H54 (cell line): Measurements from ENCODE around the gene RBM17.
"Not testable (repeated sequence)": the region's sequence is repeated elsewhere in the genome, so short reads cannot be mapped to it uniquely, and the experiment has no call there.

Source experiments
- DNase-seq: peaks from one replicate; pipeline ENCODE4 v3.0.0; 2011; ENCODE audit warnings: low spot score, mixed read lengths; ENCODE audit not compliant: insufficient read length
- FAIRE-seq: peaks from 3 replicates; lab custom pipeline; 2011; peaks lifted over from hg19 to GRCh38; lab: Jason Lieb, UNC
- POLR2A ChIP-seq: IDR thresholded peaks from 2 replicates; pipeline ENCODE4 v1.6.1; 2011; ENCODE audit warnings: low read depth, mild to moderate bottlenecking, low read length

RBM17 gene

GRCh38 chr10:6088721-6089333, at the start of gene RBM17:
RBM17 (plus strand) TSS chr10:6089034; CDS start chr10:6097066, 8,032 bp downstream.
- FAIRE-seq (peak; percentile 36), DNase-seq (peak; percentile 70)
- peak; percentile 66 for TF ChIP-seq POLR2A

DNA sequence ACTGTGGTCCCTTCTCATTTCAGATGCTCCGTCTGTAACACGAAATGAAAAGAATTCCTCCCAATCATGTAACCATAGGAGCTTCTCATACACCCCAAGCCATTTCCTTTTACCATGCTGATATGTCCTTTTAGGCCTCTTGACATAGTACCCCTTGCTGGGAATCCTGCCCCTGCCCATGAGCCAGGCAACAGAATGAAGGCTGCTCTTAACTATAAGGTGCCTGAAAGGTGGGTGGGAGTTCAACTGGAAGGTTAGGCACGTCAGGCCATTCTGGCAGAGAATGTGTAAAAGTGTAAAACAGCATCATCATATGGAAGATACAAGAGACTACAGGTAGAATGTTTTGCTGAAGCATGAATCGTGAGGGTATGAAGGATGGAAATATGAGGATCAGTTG, 49.1 kb upstream of the RBM17 start:
- TF ChIP-seq POLR2A: no peak

GRCh38 chr10:6040205-6040604, 48.6 kb upstream of the RBM17 start:
- FAIRE-seq (no peak), DNase-seq (no peak)
- no peak for TF ChIP-seq POLR2A

More for the DNA sequence above, 49.1 kb upstream of the RBM17 start:
- FAIRE-seq (no peak), DNase-seq (no peak)

GRCh38 chr10:6043377-6043776, 45.5 kb upstream of the RBM17 start:
- not testable (repeated sequence) for FAIRE-seq, DNase-seq

- FAIRE-seq (no peak), DNase-seq (no peak)
- TF ChIP-seq POLR2A: no peak
Measured at GRCh38 chr10:6044060-6044459, 44.8 kb upstream of the RBM17 start.

GRCh38 chr10:6044751-6045313, 44.0 kb upstream of the RBM17 start:
- FAIRE-seq (no peak), DNase-seq (no peak)
- TF ChIP-seq POLR2A: no peak

DNA sequence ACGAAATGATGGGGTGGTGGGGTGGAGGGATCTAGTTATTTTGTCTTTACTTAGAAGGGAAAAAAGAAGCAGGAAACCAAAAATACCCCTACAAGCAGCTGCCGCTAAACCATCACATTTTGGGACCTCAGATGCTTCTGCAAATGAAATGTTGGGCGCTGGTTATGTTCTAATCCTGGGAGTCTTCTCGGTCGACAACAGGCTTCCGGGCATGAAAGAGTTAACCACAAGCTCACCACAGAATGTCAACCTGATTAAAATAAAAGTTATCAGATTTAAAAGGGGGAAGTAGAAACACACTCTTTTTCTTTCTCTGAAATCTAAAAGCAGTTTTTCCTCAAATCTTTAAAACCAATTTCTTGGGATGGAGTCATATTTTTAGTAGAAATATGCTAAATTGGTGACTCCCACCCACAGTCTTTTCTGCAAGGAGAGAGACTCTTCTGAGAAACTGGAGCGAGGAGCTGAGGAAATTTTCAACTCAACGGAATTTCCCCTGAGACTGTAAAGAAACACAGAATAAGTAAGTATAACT, 43.5 kb upstream of the RBM17 start:
- TF ChIP-seq POLR2A: no peak
- no peak for DNase-seq
- no peak for FAIRE-seq

- no peak for FAIRE-seq
- no peak for TF ChIP-seq POLR2A
- DNase-seq: no peak
Measured at GRCh38 chr10:6045878-6046772, 42.7 kb upstream of the RBM17 start.

DNA sequence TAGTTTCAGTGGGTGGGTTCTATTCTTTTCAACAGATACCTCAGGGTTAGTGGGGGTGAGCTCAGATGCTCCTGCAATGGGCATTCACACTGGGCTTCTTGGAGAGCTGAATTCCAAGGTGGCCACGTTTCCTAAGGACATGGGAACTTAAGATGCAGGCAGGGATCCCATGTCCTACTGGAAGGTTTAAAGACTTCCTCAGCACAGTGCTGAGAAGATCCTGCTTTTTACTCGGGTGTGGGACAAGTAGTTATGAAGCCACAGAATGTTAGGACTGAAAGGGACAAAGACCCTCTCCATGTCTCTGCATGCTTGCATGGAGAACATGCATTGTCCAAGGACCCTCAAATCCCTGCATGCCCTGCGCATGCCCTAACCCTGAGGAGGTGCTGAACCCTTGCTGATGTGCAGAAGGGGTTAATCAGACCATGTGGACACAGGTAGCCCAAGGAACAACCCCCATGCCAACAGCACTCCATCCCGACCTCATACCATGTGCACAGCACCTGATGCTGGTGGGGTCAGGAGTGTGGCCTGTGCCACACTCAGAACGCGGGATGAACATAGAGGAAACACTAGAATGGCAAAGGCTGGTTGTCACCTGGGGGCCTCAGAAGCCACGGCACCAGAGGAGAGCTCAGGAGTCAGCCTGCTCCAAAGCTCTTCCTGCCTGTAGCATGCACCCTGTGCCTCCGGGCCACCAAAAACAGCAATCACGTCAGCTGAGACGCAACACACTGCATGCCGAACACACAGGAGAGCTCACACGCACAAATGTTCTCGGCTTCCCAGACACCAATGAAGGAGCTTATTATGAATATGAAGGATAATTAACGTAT, 41.8 kb upstream of the RBM17 start:
- no peak for TF ChIP-seq POLR2A
- FAIRE-seq: no peak

DNA sequence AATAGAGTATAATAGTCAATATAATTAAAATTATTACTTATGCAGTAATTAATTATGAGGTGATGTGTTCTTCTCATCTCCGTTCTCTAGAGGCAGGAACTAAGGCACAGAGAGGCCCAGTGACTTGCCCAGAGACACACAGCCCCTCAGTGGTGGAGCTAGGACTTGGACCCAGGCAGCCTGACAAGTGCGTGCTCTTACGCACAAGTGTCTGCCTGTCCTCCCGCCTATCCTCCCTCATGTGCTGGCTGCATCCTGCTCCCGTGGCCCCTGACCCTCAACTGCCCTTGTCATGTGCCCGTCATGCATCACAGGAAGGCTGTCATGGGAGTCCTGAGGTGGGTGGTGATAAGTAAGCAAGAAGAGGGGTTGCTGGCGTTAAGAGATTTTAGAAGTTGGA, 41.0 kb upstream of the RBM17 start:
- FAIRE-seq (no peak), DNase-seq (no peak)
- no peak for TF ChIP-seq POLR2A

More for the DNA sequence above, 41.8 kb upstream of the RBM17 start:
- DNase-seq: no peak

DNA sequence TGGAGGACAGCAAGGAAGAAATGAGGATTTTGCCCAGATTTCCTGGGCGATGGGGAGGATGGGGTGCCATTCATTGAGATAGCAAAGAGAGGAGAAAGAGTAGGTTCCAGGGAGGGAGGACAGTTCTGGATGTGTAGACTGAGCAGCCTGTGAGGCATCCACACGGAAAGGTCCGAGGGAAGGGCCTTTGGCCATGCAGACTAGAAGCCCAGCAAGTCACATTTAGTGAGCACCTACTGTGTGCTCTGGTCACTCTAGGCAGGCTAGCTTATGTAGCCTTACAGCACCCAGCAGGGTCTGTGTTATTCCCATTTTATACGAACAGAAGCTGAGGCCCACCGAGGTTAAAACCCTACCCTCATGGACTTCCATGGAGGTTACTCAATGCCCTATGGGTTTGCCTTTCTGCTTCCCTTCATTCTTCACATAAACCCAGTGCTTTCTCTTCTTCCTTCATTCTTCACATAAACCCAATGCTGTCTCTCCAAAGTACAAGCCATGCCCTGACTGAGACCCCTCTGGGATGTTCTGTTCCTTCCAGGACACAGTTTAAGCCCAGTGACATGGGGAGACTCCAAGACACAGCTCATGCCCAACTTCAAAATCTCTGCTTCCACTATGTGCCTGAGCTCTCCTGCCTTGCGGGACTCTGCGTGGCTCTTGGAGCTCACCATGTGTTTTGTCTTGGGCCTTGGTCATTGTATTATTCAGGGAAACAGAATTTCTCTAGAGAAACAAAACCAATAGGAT, 40.4 kb upstream of the RBM17 start:
- no peak for FAIRE-seq
- no peak for DNase-seq
- no peak for TF ChIP-seq POLR2A

GRCh38 chr10:6049031-6049400, 39.8 kb upstream of the RBM17 start:
- FAIRE-seq (no peak), DNase-seq (no peak)
- TF ChIP-seq POLR2A: no peak
